HG03064 (cell line): ENCODE data around the gene C14orf39.

Experiments
- ATAC-seq: cut with Tn5 transposase; IDR thresholded peaks from one replicate; pipeline ENCODE4 v1.9.1; 2021; ENCODE audit warnings: low read depth; ENCODE audit not compliant: unreplicated experiment

C14orf39 gene

GRCh38 chr14:60485598-60486251, at the start of gene C14orf39:
Gene C14orf39, minus strand, starts transcription at chr14:60486063. Its CDS starts 985 bp downstream, at chr14:60485078.
- ATAC-seq: no peak

GRCh38 chr14:60532442-60532841, 46.6 kb upstream of the C14orf39 start:
- ATAC-seq: no peak

- ATAC-seq: no peak
These were observed 29.8 kb upstream of the C14orf39 start for GRCh38 chr14:60515511-60516289.

GRCh38 chr14:60514741-60515491, 29.1 kb upstream of the C14orf39 start:
- no peak for ATAC-seq

- ATAC-seq: no peak
These were observed 28.5 kb upstream of the C14orf39 start for GRCh38 chr14:60514378-60514740.

- ATAC-seq: no peak
These were observed 27.2 kb upstream of the C14orf39 start for GRCh38 chr14:60512973-60513571.

GRCh38 chr14:60512126-60512525, 26.3 kb upstream of the C14orf39 start:
- ATAC-seq: no peak

GRCh38 chr14:60510951-60511599, 25.2 kb upstream of the C14orf39 start:
- no peak for ATAC-seq

- ATAC-seq: no peak
These were observed 24.5 kb upstream of the C14orf39 start for GRCh38 chr14:60510254-60510950.

GRCh38 chr14:60509438-60510253, 23.8 kb upstream of the C14orf39 start:
- ATAC-seq: no peak

GRCh38 chr14:60508707-60509437, 23.0 kb upstream of the C14orf39 start, which contains the start of gene SIX6:
Gene SIX6, plus strand, starts transcription at chr14:60509146. Its CDS starts 253 bp downstream, at chr14:60509399.
- ATAC-seq: no peak

GRCh38 chr14:60508363-60508706, 22.5 kb upstream of the C14orf39 start:
- no peak for ATAC-seq

- ATAC-seq: no peak
These were observed 21.3 kb upstream of the C14orf39 start for GRCh38 chr14:60506985-60507829.

- ATAC-seq: no peak
These were observed 20.7 kb upstream of the C14orf39 start for GRCh38 chr14:60506462-60506984.

GRCh38 chr14:60506010-60506409, 20.1 kb upstream of the C14orf39 start:
- no peak for ATAC-seq

- no peak for ATAC-seq
These were observed 19.6 kb upstream of the C14orf39 start for GRCh38 chr14:60505448-60505847.

GRCh38 chr14:60502541-60502940, 16.7 kb upstream of the C14orf39 start:
- ATAC-seq: no peak
